ENCODE results near the gene HS3ST1. TPM values are rescaled to one million over a fixed set of nuclear protein-coding genes. Genes with fewer than 3 reads are reported as not detected.

The HS3ST1 gene
- total RNA-seq, 2 donors from 2014 or later, result 1.3 to 2.8 TPM

DNA sequence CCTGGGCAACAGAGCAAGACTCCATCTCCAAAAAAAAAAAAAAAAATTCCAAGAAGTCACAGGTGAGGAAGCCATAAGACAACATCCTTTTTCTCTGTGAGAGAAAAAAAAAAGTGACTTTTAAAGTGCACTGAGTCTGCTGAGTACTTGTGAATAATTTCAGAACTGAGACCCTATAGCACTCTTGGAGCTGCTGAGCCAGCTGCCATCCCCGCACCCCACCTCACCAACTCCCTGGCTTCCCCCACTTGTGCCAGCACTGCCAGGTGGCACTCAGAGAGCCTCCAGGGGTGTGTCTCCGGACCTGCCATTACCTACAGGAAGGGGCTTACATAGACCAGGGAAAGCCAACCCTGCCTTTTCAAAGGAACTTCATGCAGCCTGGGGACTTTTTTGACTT is 39.2 kb upstream of the HS3ST1 start:
- no peak overlapping the region for H3K9ac ChIP-seq (ENCODE audit: extremely low read depth, low read length, poor library complexity, severe bottlenecking)
- H3K4me1 ChIP-seq (ENCODE audit: control insufficient read depth, insufficient read depth, low read length), result no peaks in the 10 kb centered on the region
- Mint-ChIP-seq H3K4me3 (no peak overlapping the region), H3K27me3 (ENCODE audit: insufficient read depth) (no peaks in the 10 kb centered on the region), H3K36me3 (ENCODE audit: low read depth) (no peaks in the 10 kb centered on the region), H3K4me1 (peaks cover 3% of the 10 kb centered on the region), H3K27ac (no peak overlapping the region), H3K9me3 (no peaks in the 10 kb centered on the region)
- no peaks in the 10 kb centered on the region for H3K9me3 ChIP-seq (ENCODE audit: control insufficient read depth, low read length)
- no peak overlapping the region for H3K4me3 ChIP-seq (ENCODE audit: low read length)
- no peaks in the 10 kb centered on the region for H3K36me3 ChIP-seq (ENCODE audit: control insufficient read depth, insufficient read depth, low read length)
- WGBS, 2 experiments (ENCODE audit: insufficient coverage in 1 of 2, insufficient read length in 1 of 2), result 83 to 94% methylated on average over 1 to 2 of the region's 2 CpGs
- no peak overlapping the region for H3K27ac ChIP-seq (ENCODE audit: low read depth, low read length)
- no peaks in the 10 kb centered on the region for H3K27me3 ChIP-seq (ENCODE audit: control insufficient read depth, insufficient read depth, low read length, poor library complexity, severe bottlenecking)
- TF ChIP-seq, protein P1, sequence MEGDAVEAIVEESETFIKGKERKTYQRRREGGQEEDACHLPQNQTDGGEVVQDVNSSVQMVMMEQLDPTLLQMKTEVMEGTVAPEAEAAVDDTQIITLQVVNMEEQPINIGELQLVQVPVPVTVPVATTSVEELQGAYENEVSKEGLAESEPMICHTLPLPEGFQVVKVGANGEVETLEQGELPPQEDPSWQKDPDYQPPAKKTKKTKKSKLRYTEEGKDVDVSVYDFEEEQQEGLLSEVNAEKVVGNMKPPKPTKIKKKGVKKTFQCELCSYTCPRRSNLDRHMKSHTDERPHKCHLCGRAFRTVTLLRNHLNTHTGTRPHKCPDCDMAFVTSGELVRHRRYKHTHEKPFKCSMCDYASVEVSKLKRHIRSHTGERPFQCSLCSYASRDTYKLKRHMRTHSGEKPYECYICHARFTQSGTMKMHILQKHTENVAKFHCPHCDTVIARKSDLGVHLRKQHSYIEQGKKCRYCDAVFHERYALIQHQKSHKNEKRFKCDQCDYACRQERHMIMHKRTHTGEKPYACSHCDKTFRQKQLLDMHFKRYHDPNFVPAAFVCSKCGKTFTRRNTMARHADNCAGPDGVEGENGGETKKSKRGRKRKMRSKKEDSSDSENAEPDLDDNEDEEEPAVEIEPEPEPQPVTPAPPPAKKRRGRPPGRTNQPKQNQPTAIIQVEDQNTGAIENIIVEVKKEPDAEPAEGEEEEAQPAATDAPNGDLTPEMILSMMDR (conservative IDR thresholded peaks at IDR 0.05), result no peak
- DNase-seq, result no peak

DNA sequence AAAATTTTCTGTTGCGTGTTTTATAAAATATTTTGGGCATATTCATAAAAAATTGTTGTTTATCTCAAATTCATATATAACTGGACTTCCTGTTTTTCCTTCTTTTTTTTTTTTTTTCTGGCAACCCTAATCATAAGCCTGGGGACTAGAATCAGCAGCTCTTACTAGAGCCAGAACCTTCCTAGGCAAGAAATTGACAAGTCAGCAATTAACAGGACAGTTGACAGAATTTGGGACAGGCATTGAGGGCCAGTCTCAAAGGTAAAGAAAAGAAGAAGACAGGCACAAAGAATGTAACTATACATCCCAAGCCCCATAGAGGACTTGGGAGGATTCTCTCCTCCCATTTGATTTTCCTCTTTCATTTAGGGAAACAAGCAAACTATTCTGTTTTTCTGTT is 35.0 kb upstream of the HS3ST1 start:
- WGBS, 2 experiments (ENCODE audit: insufficient coverage in 1 of 2, insufficient read length in 1 of 2), result no CpG with 5 or more reads among the region's 1 CpG
- Mint-ChIP-seq H3K4me1 (no peaks in the 10 kb centered on the region), H3K4me3 (no peak overlapping the region), H3K36me3 (ENCODE audit: low read depth) (no peaks in the 10 kb centered on the region), H3K27ac (no peak overlapping the region), H3K27me3 (ENCODE audit: insufficient read depth) (no peaks in the 10 kb centered on the region), H3K9me3 (peaks cover 13% of the 10 kb centered on the region)
- Histone ChIP-seq H3K36me3 (ENCODE audit: control insufficient read depth, insufficient read depth, low read length) (no peaks in the 10 kb centered on the region), H3K4me1 (ENCODE audit: control insufficient read depth, insufficient read depth, low read length) (no peaks in the 10 kb centered on the region), H3K9me3 (ENCODE audit: control insufficient read depth, low read length) (no peaks in the 10 kb centered on the region), H3K27ac (ENCODE audit: low read depth, low read length) (no peak overlapping the region), H3K27me3 (ENCODE audit: control insufficient read depth, insufficient read depth, low read length, poor library complexity, severe bottlenecking) (no peaks in the 10 kb centered on the region), H3K4me3 (ENCODE audit: low read length) (no peak overlapping the region), H3K9ac (ENCODE audit: extremely low read depth, low read length, poor library complexity, severe bottlenecking) (no peak overlapping the region)
- TF ChIP-seq, protein P1 (conservative IDR thresholded peaks at IDR 0.05), result no peak
- DNase-seq, result no peak

DNA sequence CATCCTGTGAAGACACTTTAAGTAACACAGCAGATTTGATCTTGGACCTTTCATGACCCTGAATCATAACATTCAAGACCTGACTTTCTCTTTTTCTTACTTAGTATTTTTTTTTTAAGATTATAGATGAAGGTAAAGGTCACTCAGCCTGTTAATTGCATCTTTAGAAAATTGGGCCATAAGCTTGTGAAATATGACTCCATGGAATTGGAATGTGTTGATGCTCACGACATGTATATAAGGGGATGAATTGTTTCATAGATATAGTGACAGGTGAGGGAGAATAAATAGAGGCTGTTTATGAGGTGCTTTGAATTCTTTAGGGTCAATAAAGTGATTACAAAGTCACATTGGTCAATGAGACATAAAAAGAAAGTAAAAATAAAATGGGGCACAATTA is 27.7 kb upstream of the HS3ST1 start:
- TF ChIP-seq, protein P1 (conservative IDR thresholded peaks at IDR 0.05), result no peak
- no peak for DNase-seq
- Mint-ChIP-seq H3K36me3 (ENCODE audit: low read depth) (no peaks in the 10 kb centered on the region), H3K27me3 (ENCODE audit: insufficient read depth) (no peaks in the 10 kb centered on the region), H3K27ac (no peak overlapping the region), H3K9me3 (peaks cover 11% of the 10 kb centered on the region), H3K4me1 (peaks cover 3% of the 10 kb centered on the region), H3K4me3 (no peak overlapping the region)
- Histone ChIP-seq H3K9me3 (ENCODE audit: control insufficient read depth, low read length) (no peaks in the 10 kb centered on the region), H3K4me3 (ENCODE audit: low read length) (no peak overlapping the region), H3K9ac (ENCODE audit: extremely low read depth, low read length, poor library complexity, severe bottlenecking) (no peak overlapping the region), H3K27me3 (ENCODE audit: control insufficient read depth, insufficient read depth, low read length, poor library complexity, severe bottlenecking) (no peaks in the 10 kb centered on the region), H3K36me3 (ENCODE audit: control insufficient read depth, insufficient read depth, low read length) (no peaks in the 10 kb centered on the region), H3K27ac (ENCODE audit: low read depth, low read length) (no peak overlapping the region), H3K4me1 (ENCODE audit: control insufficient read depth, insufficient read depth, low read length) (no peaks in the 10 kb centered on the region)
- 94 to 100% methylated on average over 1 of the region's 1 CpG for WGBS, 2 experiments (ENCODE audit: insufficient coverage in 1 of 2, insufficient read length in 1 of 2)
